HL-60/S4 (cell line): ENCODE data around the gene CELF2.

ENCODE experiments used
- in situ Hi-C: fragments of 300-500 bp; cut with MboI; formaldehyde crosslinking; loops from 2 replicates; pipeline ENCODE4 v1.14.3; 2022; ENCODE audit warnings: low sequenced_read_pairs

CELF2 gene

GRCh38 chr10:11242443-11243387, 225.0 kb downstream of the CELF2 start:
- in situ Hi-C loops, result no loop called here

GRCh38 chr10:11243425-11244222, 226.0 kb downstream of the CELF2 start:
- in situ Hi-C loops, result no loop called here

GRCh38 chr10:11245095-11245479, 227.4 kb downstream of the CELF2 start:
- in situ Hi-C loops, result no loop called here

- in situ Hi-C loops, result no loop called here
Observed at GRCh38 chr10:11245510-11245909, 227.8 kb downstream of the CELF2 start.

DNA sequence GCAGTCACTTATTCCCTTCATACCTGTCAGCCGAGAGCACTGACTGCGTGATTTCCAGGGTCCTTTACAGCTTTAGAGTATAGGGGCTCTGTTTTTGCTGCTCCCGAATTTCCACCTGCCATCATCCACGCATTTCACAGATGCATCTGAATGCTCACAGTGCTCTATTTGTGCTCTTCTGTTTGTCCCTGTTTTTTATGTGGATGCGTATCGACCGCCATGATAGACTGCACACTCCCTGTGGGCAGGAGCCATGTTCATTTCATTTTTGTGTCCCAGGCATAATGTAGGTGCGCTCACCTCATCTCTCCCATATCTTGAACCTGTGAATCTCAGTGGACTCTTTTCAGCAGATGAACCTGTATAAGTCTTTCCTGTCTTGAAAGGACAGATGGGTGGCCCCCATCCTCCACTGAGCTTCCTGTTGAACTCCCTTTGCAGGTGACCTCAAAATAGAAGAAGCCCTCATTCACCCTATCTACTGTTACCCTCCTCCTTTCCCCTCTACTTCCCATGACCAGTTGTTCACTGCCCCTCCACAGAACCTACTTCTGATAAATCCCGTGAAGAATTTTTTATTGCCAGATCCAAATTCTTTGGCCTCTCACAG, 228.4 kb downstream of the CELF2 start:
- in situ Hi-C loops, result no loop called here

GRCh38 chr10:11246752-11247467, 229.2 kb downstream of the CELF2 start:
- in situ Hi-C loops, result no loop called here

DNA sequence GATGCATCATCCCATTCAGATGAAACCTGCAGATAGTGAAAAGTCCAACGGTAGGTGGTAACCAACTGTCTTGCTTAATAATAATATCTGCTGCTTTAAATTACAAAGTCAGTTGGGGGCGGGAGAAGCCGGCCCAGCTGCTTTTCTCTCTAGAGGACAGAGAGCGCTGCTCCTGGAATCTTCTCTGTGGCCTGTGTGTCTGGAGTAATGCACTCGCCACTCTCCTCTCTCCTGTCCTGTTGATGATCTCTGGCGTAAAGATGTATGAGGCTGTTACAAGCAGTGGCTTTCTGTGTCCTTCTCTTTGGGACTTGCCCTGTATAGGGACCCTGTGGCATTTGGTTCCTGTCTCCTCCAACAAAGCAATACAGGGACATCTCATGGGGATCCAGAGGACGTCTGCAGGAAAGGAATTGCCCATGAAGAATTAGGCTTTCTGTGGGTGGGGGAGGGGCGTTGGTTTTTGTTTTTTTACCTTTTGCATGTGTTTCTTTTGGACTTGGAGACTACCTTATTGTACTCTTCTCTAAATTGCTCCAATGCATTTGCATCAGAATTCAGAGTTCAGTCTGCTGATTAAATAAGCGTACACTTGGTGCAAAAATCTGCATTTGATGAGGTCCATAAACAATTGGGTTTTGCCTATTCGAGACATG, 231.6 kb downstream of the CELF2 start:
- in situ Hi-C loops, result no loop called here

DNA sequence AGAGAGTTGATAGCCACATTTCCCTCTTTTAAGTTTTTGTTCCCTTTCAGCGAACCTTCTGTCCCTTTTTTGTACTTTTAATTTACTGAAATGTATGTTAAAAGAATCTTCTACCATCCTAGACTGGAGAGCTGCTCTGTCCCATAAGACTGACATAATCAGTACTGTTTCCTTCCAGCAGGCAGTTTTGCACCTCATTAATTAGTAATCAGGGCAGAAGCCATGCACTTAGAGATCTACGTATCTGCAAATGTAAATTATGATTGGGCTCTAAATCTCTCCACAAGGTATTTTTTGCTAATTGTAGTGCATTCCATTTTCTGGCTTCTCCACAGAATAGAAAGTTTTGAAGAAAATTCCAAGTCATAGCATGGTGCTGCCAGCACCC, 232.1 kb downstream of the CELF2 start:
- in situ Hi-C loops, result no loop called here

DNA sequence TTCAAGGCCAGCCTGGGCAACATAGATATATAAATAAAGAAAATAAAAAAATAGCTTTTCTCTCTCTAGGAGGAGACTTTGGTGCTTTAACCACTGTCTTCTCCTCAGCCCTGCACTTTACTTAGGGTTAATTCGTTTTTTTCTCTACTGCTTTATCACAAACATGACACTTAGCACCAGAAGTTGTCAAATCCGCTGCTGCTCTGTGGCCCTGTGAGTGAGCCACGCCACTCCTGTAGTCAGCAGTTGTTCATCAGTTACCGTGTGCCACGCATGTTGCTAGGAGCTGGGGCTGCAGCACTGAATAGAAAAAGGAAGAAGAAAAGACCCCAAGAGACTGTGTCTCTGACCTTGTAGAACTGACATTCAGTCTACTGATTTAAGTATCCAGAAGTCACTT, 232.6 kb downstream of the CELF2 start:
- in situ Hi-C loops, result no loop called here

DNA sequence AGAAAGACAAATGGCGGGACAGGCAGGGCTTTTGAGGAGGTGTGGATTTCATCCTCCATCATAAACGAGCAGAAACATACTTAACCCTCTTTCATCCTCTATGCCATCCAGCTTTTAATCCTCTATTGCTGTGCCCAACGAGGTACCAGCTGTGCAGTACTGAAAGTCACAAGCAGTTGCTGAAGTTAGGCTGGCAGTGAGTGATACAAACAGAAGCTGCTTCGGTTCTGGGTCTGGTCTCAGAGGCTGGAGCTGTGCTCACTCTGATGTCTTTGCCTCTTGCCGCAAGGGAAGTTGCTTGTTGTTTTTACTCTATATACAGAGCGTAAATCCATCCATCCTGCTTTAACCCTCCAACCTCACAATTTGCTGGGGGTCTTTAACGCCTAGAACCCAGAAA, 235.2 kb downstream of the CELF2 start:
- in situ Hi-C loops, result no loop called here

DNA sequence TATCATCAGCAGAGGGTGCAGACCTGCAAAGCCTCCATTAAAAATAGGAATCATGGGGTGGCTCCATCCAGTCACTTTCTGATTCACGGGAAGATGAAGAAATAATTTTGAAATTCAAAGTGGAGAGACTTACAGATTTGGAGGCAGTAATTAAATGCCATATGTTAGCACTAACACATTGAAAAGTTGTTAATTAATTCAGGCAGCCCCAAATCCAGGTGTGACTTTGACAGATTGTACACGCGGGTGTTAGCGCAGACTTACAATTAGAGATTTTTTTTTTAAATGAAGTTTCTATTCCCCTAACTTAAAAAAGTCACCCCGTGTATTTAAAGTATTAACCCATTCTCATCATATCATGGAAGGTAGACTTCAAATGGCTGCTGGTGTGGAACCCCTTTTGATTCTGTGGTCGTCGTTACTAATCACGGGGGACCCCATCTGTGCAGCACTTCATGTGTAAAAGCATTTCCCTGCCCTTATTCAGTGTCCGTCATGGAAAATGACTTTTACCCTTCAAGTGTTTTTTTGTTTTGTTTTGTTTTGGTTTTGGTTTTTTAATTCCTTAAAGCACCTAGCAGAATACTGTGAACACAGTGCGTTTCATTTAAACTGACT, 235.8 kb downstream of the CELF2 start:
- in situ Hi-C loops, result no loop called here

GRCh38 chr10:11255156-11255555, 237.5 kb downstream of the CELF2 start:
- in situ Hi-C loops, result no loop called here

GRCh38 chr10:11255796-11256444, 238.2 kb downstream of the CELF2 start:
- in situ Hi-C loops, result no loop called here

DNA sequence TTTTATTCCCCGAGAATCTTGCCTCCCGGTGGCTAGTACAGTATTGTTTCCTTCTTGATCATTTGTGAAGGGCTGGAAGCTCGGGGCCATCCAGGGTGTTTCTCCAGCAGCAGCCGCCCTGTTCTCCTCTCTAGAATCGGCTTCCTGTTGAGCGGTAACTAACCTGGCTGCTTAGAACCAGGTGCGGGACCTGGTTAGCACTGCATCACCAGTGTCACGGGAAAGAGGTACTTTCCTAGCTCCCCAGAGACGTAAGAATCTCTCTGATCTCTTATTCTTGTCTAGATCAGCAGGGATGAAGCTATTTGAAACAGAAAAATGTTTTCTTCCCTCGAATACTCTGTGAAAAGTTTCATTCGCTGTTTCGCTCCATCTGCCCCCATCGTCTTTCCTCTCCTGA, 239.2 kb downstream of the CELF2 start:
- in situ Hi-C loops, result no loop called here

DNA sequence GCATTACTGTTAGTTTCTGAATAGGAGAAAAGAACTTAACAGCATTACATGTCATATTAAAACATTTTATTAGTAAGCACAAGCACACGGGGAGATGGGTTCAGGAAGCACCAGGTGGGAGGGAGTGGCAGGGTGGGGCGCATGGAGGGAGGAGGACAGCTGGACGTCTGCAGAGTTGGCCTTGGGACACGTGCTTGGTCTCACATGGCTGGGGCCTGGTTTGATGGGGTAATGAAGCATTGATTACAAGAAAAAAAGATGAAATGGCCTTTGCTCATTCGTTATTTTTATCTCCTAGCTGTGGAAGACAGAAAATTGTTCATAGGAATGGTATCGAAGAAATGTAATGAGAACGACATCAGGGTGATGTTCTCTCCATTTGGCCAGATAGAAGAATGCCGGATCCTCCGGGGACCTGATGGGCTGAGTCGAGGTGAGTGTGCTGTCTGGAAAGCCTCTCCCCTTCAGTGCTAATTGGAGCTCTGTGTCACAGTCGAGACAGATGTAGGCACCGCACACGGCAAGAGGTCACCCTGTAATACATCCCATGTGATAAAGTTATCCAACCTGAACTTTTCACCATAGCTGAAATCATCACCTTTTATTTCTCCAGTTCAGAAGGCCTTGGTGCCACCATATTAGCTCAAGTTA, 239.9 kb downstream of the CELF2 start:
- in situ Hi-C loops, result no loop called here

DNA sequence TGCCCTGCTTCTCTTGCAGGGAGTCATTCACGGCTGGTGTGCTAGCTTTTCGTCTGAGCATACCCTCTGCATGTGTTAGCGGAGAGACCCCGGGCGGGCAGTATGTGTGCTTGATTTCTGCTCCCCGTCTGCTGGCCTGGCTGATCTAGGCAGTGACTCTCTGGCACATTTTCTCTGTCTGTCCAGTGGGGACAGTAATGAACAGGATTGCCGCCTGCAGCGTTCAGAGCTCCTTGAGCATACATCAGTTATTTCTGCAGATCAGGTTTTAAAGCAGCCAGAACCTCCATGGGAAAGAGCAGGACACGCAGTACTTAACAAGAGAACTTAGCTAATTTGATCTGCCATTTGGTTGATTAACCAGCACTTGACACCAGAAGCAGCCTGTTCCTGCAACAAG, 242.5 kb downstream of the CELF2 start:
- in situ Hi-C loops, result no loop called here

GRCh38 chr10:11261143-11261542, 243.5 kb downstream of the CELF2 start:
- in situ Hi-C loops, result no loop called here

DNA sequence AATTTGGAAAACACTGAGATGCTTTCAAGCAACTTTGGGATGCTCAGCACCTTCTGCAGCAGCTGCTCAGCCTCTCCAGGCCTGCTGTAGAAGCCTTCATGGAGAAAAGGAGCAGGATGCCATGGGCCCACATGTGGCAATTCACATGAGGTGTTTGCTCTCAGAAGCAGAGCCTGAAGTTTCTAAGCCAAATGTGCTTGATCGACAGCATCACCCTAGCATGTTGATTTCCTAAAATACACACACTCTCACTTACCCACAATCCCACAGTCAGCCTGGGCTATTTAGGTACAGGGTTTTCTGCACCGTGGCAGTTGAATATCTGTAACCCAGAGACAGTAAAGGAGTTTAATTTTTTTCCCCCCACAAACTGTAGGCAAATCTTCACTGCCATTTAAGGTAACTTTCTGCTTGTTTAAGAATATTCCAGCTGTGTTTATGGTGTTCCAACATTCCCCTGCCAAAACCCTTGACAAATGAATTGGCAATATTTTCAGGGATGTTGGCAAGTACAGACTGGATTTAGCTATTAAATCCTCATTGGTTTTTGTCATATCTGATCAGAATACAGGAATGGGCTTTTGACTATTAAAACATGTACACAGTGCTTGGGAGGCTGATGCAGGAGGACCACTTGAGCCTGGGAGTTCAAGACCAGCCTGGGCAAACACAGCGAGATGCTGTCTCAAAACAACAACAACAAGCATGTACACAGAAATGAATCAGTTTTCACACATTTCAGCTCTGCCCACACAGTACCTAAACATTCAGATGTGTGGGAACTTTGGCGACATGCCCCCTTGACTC, 244.2 kb downstream of the CELF2 start:
- in situ Hi-C loops, result no loop called here
